WTC11 (cell line): ENCODE data around the gene STARD9. TPM values are rescaled to one million over a fixed set of nuclear protein-coding genes. Genes with fewer than 3 reads are reported as not detected.

Source experiments
- ATAC-seq: fragments of 200-7000 bp; cut with Tn5 transposase; 2 replicates; pipeline ENCODE4 v1.10.0; 2021; ENCODE audit warnings: mild to moderate bottlenecking, moderate library complexity
- CTCF ChIA-PET: fragments of 300-600 bp; sonication (Branson Sonifier 250); formaldehyde crosslinking; loops from one replicate; lab custom pipeline; 2021; ENCODE audit warnings: antibody characterized with exemption; lab: Charles Lee
- POLR2A ChIA-PET: fragments of 350-600 bp; sonication (Branson Sonifier 250); formaldehyde crosslinking; loops from one replicate; lab custom pipeline; 2021; ENCODE audit warnings: antibody characterized with exemption; lab: Charles Lee
- DNase-seq: peaks from one replicate; pipeline ENCODE4 v3.0.0; 2021; ENCODE audit warnings: low spot score
- H3K27ac Mint-ChIP-seq: 2 replicates; pipeline ENCODE4 v1.8.0; 2021; ENCODE audit warnings: mixed read lengths
- H3K27me3 Mint-ChIP-seq: 2 replicates; pipeline ENCODE4 v1.8.0; 2021; ENCODE audit warnings: low read depth, mild to moderate bottlenecking, moderate library complexity, mixed read lengths
- H3K36me3 Mint-ChIP-seq: 2 replicates; pipeline ENCODE4 v1.8.0; 2021; ENCODE audit warnings: mixed read lengths
- H3K4me1 Mint-ChIP-seq: 2 replicates; pipeline ENCODE4 v1.8.0; 2022; ENCODE audit warnings: mixed read lengths
- H3K4me3 Mint-ChIP-seq: 2 replicates; pipeline ENCODE4 v1.8.0; 2021; ENCODE audit warnings: mild to moderate bottlenecking, moderate library complexity, mixed read lengths
- H3K9me3 Mint-ChIP-seq: 2 replicates; pipeline ENCODE4 v1.8.0; 2021; ENCODE audit warnings: mixed read lengths
- CDX4 ChIP-seq: fragments of 250-450 bp; sonication (Bioruptor Pico); IDR thresholded peaks from 2 replicates; pipeline ENCODE4 v1.9.0; 2021; ENCODE audit warnings: moderate library complexity, mild to moderate bottlenecking, inconsistent platforms, borderline replicate concordance
- E2F1 ChIP-seq: sonication (generic); formaldehyde crosslinking; IDR thresholded peaks from 2 replicates; pipeline ENCODE4 v1.8.0; 2022; ENCODE audit warnings: mild to moderate bottlenecking, missing genetic modification reagents
- ELF4 ChIP-seq: sonication (generic); formaldehyde crosslinking; IDR thresholded peaks from 2 replicates; pipeline ENCODE4 v1.8.1; 2022; ENCODE audit warnings: low read depth, mild to moderate bottlenecking, moderate library complexity, missing genetic modification reagents
- ESRRA ChIP-seq: sonication (generic); formaldehyde crosslinking; IDR thresholded peaks from 2 replicates; pipeline ENCODE4 v1.8.1; 2022; ENCODE audit warnings: mild to moderate bottlenecking, missing genetic modification reagents, borderline replicate concordance
- FOXK1 ChIP-seq: sonication (generic); formaldehyde crosslinking; IDR thresholded peaks from 2 replicates; pipeline ENCODE4 v1.8.0; 2022; ENCODE audit warnings: mild to moderate bottlenecking, moderate library complexity, missing genetic modification reagents
- FOXP4 ChIP-seq: sonication (generic); formaldehyde crosslinking; IDR thresholded peaks from 2 replicates; pipeline ENCODE4 v1.8.0; 2022; ENCODE audit warnings: mild to moderate bottlenecking, missing genetic modification reagents
- GABPB1 ChIP-seq: sonication (generic); formaldehyde crosslinking; IDR thresholded peaks from 2 replicates; pipeline ENCODE4 v1.8.1; 2023; ENCODE audit warnings: mild to moderate bottlenecking, missing genetic modification reagents
- HMGA2 ChIP-seq: fragments of 250-450 bp; sonication (Bioruptor Pico); IDR thresholded peaks from 2 replicates; pipeline ENCODE4 v1.4.0; 2021; ENCODE audit warnings: mild to moderate bottlenecking, moderate library complexity
- NR1H2 ChIP-seq: sonication (generic); formaldehyde crosslinking; IDR thresholded peaks from 2 replicates; pipeline ENCODE4 v1.9.0; 2021; ENCODE audit warnings: mild to moderate bottlenecking, moderate library complexity, missing genetic modification reagents
- SMAD4 ChIP-seq: sonication (generic); formaldehyde crosslinking; IDR thresholded peaks from 2 replicates; pipeline ENCODE4 v1.8.0; 2022; ENCODE audit warnings: mild to moderate bottlenecking, missing genetic modification reagents
- SOX15 ChIP-seq: fragments of 250-450 bp; sonication (Bioruptor Pico); IDR thresholded peaks from 2 replicates; pipeline ENCODE4 v1.9.0; 2021; ENCODE audit warnings: mild to moderate bottlenecking
- TCF7 ChIP-seq: sonication (generic); formaldehyde crosslinking; IDR thresholded peaks from 2 replicates; pipeline ENCODE4 v1.8.0; 2022; ENCODE audit warnings: mild to moderate bottlenecking, low read depth, missing genetic modification reagents, moderate library complexity
- USF2 ChIP-seq: sonication (generic); formaldehyde crosslinking; IDR thresholded peaks from 2 replicates; pipeline ENCODE4 v1.8.1; 2023; ENCODE audit warnings: mild to moderate bottlenecking, missing genetic modification reagents, moderate library complexity
- ZBTB43 ChIP-seq: sonication (generic); formaldehyde crosslinking; IDR thresholded peaks from 2 replicates; pipeline ENCODE4 v1.8.1; 2023; ENCODE audit warnings: mild to moderate bottlenecking, missing genetic modification reagents
- ZNF317 ChIP-seq: sonication (generic); formaldehyde crosslinking; IDR thresholded peaks from 2 replicates; pipeline ENCODE4 v1.8.1; 2023; ENCODE audit warnings: low read depth, mild to moderate bottlenecking, moderate library complexity, missing genetic modification reagents, borderline replicate concordance
- ZNF532 ChIP-seq: fragments of 250-450 bp; sonication (Bioruptor Pico); IDR thresholded peaks from 2 replicates; pipeline ENCODE4 v1.9.0; 2021; ENCODE audit warnings: mild to moderate bottlenecking, borderline replicate concordance
- total RNA-seq: library from RNA; stranded (reverse); gene quantifications from 3 replicates; pipeline ENCODE4 v1.2.3, GENCODE V29; 2021

The STARD9 gene
- total RNA-seq, 1 experiment from 2014 or later: 5.7 TPM

GRCh38 chr15:42608110-42608531 is 32.7 kb downstream of the STARD9 start (continued):
- TF ChIP-seq ZNF532 (CRISPR knock-in tag): no peak
- TF ChIP-seq TCF7 (CRISPR knock-in tag): no peak
- no peak for TF ChIP-seq USF2
- TF ChIP-seq GABPB1 (CRISPR knock-in tag): no peak
- no peak for TF ChIP-seq NR1H2
- TF ChIP-seq SMAD4: no peak
- TF ChIP-seq, all 79 proteins: peak for 0

- Mint-ChIP-seq H3K4me3 (no peak overlapping the region), H3K27me3 (no peaks in the 10 kb centered on the region), H3K9me3 (no peaks in the 10 kb centered on the region), H3K27ac (no peak overlapping the region), H3K4me1 (peaks cover 4% of the 10 kb centered on the region; the same call in 1 of the 2 replicates), H3K36me3 (0 out of 2 replicates have a peak, but pooled peaks cover 3% of the 10 kb centered on the region)
- TF ChIP-seq FOXP4 (CRISPR knock-in tag): no peak
- TF ChIP-seq CDX4 (CRISPR knock-in tag): no peak
- no peak for TF ChIP-seq FOXK1 (CRISPR knock-in tag)
- no peak for TF ChIP-seq ZBTB43 (CRISPR knock-in tag)
- TF ChIP-seq HMGA2 (CRISPR knock-in tag): no peak
- no peak for TF ChIP-seq ESRRA (CRISPR knock-in tag)
- TF ChIP-seq E2F1 (CRISPR knock-in tag): no peak
- no peak for TF ChIP-seq SOX15 (CRISPR knock-in tag)
- no peak for TF ChIP-seq ELF4 (CRISPR knock-in tag)
- no peak for TF ChIP-seq ZNF317 (CRISPR knock-in tag)
- no peak for TF ChIP-seq ZNF532 (CRISPR knock-in tag)
- POLR2A ChIA-PET: interaction anchor here (0.6 kb wide), 1 partner anchor 43 kb away, joined by 3 read pairs; no protein-coding TSS in a partner anchor
- ATAC-seq (no peak), DNase-seq (no peak)
- CTCF ChIA-PET: no interaction called here
Observed at GRCh38 chr15:42608752-42609488, 33.5 kb downstream of the STARD9 start.
